ENCODE measurements around the gene SIGLEC7.

Gene SIGLEC7

GRCh38 chr19:51173681-51174080, 31.6 kb downstream of the SIGLEC7 start:
- no peak for DNase-seq

- DNase-seq, result no peak
Measured at GRCh38 chr19:51179256-51179655, 37.2 kb downstream of the SIGLEC7 start.

- no peak for DNase-seq
Measured at GRCh38 chr19:51181377-51181912, 39.3 kb downstream of the SIGLEC7 start.

- DNase-seq, result no peak
Measured at GRCh38 chr19:51181913-51182419, 39.9 kb downstream of the SIGLEC7 start.

GRCh38 chr19:51183629-51184028, 41.5 kb downstream of the SIGLEC7 start:
- DNase-seq, result no peak

- DNase-seq, result no peak
Measured at GRCh38 chr19:51185069-51185867, 43.2 kb downstream of the SIGLEC7 start.

GRCh38 chr19:51185868-51186215, 43.7 kb downstream of the SIGLEC7 start:
- no peak for DNase-seq

- no peak for DNase-seq
Measured at GRCh38 chr19:51186323-51186722, 44.2 kb downstream of the SIGLEC7 start.

- DNase-seq, result no peak
Measured at GRCh38 chr19:51187395-51188226, 45.5 kb downstream of the SIGLEC7 start.

GRCh38 chr19:51188227-51188559, 46.1 kb downstream of the SIGLEC7 start:
- DNase-seq, result no peak

GRCh38 chr19:51192689-51193088, 50.6 kb downstream of the SIGLEC7 start:
- no peak for DNase-seq

GRCh38 chr19:51194527-51195315, 52.6 kb downstream of the SIGLEC7 start:
- no peak for DNase-seq

GRCh38 chr19:51195316-51195586, 53.1 kb downstream of the SIGLEC7 start:
- no peak for DNase-seq

- no peak for DNase-seq
Measured at GRCh38 chr19:51195616-51196015, 53.5 kb downstream of the SIGLEC7 start.

- DNase-seq, result no peak
Measured at GRCh38 chr19:51196181-51196580, 54.1 kb downstream of the SIGLEC7 start.

GRCh38 chr19:51198641-51199040, 56.5 kb downstream of the SIGLEC7 start:
- DNase-seq, result no peak

GRCh38 chr19:51200071-51200666, 58.1 kb downstream of the SIGLEC7 start:
- DNase-seq, result no peak

- DNase-seq, result no peak
Measured at GRCh38 chr19:51201712-51202111, 59.6 kb downstream of the SIGLEC7 start.

Measured in NCI-H1048 (cell line).